ENCODE measurements around the gene TRPM3. TPM values are rescaled to one million over a fixed set of nuclear protein-coding genes. Genes with fewer than 3 reads are reported as not detected.

TRPM3 gene
- total and polyA plus RNA-seq, 2 of the 8 experiments (the other 6 are each of a cell fraction or from before 2014, with no cell fraction given), result 2.4 to 10.9 TPM

- Histone ChIP-seq H2BK12ac (ENCODE audit: low read depth, low read length) (no peak overlapping the region), H3K36me3 (ENCODE audit: control insufficient read depth in 2 of 4, insufficient read depth in 4 of 4, low read length in 3 of 4) (no peaks in the 10 kb centered on the region), H3K79me2 (ENCODE audit: control insufficient read depth in 1 of 2, insufficient read depth in 2 of 2, low read length in 2 of 2) (no peaks in the 10 kb centered on the region), H3K4me2 (ENCODE audit: insufficient read depth in 1 of 2, low read depth in 2 of 2, low read length in 2 of 2) (no peak overlapping the region), H2AK5ac (ENCODE audit: low read depth, low read length) (no peak overlapping the region), H3K4me1 (replicated peaks in 1 of 4; ENCODE audit: control insufficient read depth in 3 of 4, insufficient read depth in 4 of 4, low read length in 3 of 4) (no peaks in the 10 kb centered on the region), H4K20me1 (replicated peaks in 1 of 2; ENCODE audit: control insufficient read depth in 1 of 2, insufficient read depth in 2 of 2, low read length in 2 of 2) (no peaks in the 10 kb centered on the region), H4K5ac (ENCODE audit: insufficient read length, low read depth, low read length) (no peak overlapping the region), H3K18ac (ENCODE audit: extremely low read depth, low read length) (no peak overlapping the region), H3K4me3 (ENCODE audit: extremely low read depth in 1 of 4, insufficient read depth in 2 of 4, low read depth in 3 of 4, low read length in 4 of 4) (no peak overlapping the region), H4K8ac (ENCODE audit: extremely low read depth, insufficient read depth, low read length) (no peak overlapping the region), H3K23ac (ENCODE audit: insufficient read length) (no peak overlapping the region), H3K9ac (replicated peaks in 1 of 4; ENCODE audit: extremely low read depth in 1 of 4, low read depth in 3 of 4, low read length in 3 of 4) (no peak overlapping the region), H2BK20ac (ENCODE audit: low read length) (no peak overlapping the region), H4K91ac (replicated peaks; ENCODE audit: insufficient read length, low read length) (no peak overlapping the region), H3K14ac (ENCODE audit: insufficient read length) (no peak overlapping the region), H3K56ac (replicated peaks; ENCODE audit: insufficient read length, low read depth, low read length) (no peak overlapping the region), H3K79me1 (ENCODE audit: low read depth, low read length) (no peaks in the 10 kb centered on the region), H2AFZ (ENCODE audit: low read length) (no peak overlapping the region), H3K9me3 (ENCODE audit: insufficient read depth in 2 of 2, low read depth in 1 of 2, low read length in 1 of 2) (no peaks in the 10 kb centered on the region), H3K27me3 (replicated peaks in 1 of 4; ENCODE audit: control insufficient read depth in 3 of 4, extremely low read depth in 1 of 4, insufficient read depth in 3 of 4, low read length in 3 of 4) (no peaks in the 10 kb centered on the region), H3K27ac (ENCODE audit: low read depth, low read length) (no peak overlapping the region), H2BK120ac (replicated peaks; ENCODE audit: low read depth, low read length) (no peak overlapping the region), H3K4ac (replicated peaks; ENCODE audit: insufficient read length, low read depth, low read length) (no peak overlapping the region), H3K23me2 (ENCODE audit: low read depth, low read length) (peaks cover 1% of the 10 kb centered on the region; the same call in 1 of the 2 replicates), H2BK5ac (ENCODE audit: low read depth, low read length) (no peak overlapping the region), H2BK15ac (ENCODE audit: low read length) (no peak overlapping the region)
- CTCF ChIA-PET (ENCODE audit: partially characterized antibody), result interaction anchor here (0.6 to 4.1 kb wide), 20 partner anchors 9 to 780 kb away, joined by 3 to 31 read pairs (median 3); no protein-coding TSS in a partner anchor
- POLR2A ChIA-PET (ENCODE audit: partially characterized antibody), result no interaction called here
- WGBS, 2 experiments (ENCODE audit: extremely low coverage in 1 of 2, insufficient coverage in 1 of 2, insufficient read length in 1 of 2, insufficient replicate concordance in 2 of 2, low coverage in 1 of 2, low lambda C conversion rate in 2 of 2, missing lambda C conversion rate in 1 of 2), result 44% methylated on average over 9 of the region's 9 CpGs; no CpG with 5 or more reads in 1 of the 2 experiments
- peak; percentile 95 for FAIRE-seq
- no peak for DNase-seq (ENCODE audit: low read depth in 1 of 2, low spot score in 2 of 2)
- TF ChIP-seq SIN3A (conservative IDR thresholded peaks at IDR 0.05 in 1 of 2, IDR thresholded peaks at IDR 0.05 in 1 of 2; ENCODE audit: low read depth in 1 of 2, low read length in 2 of 2) (no peak), CTCF (IDR thresholded peaks at IDR 0.05; ENCODE audit: control extremely low read depth in 1 of 3, insufficient read depth in 1 of 3, low read depth in 1 of 3, low read length in 3 of 3) (peak in 2 of 3 experiments; percentile 72 to 91; a peak in 3 of 4 replicates), TEAD4 (IDR thresholded peaks at IDR 0.05; ENCODE audit: low read depth, low read length) (no peak), RAD21 (IDR thresholded peaks at IDR 0.05 in 1 of 2, conservative IDR thresholded peaks at IDR 0.05 in 1 of 2; ENCODE audit: low read depth in 2 of 2, low read length in 2 of 2) (peak; percentile 89 to 93), KDM5A (IDR thresholded peaks at IDR 0.05; ENCODE audit: low read length) (no peak)
These were observed 196.4 kb downstream of the TRPM3 start for GRCh38 chr9:70924895-70925547.

Measured in H1 (cell line).